Measurements from ENCODE around the gene PGGHG. TPM values are rescaled to one million over a fixed set of nuclear protein-coding genes. Genes with fewer than 3 reads are reported as not detected.
"Not testable (repeated sequence)": the region's sequence is repeated elsewhere in the genome, so short reads cannot be mapped to it uniquely, and the experiment has no call there.

The PGGHG gene
- total RNA-seq, 1 donor from 2014 or later: 142 TPM

- H3K27ac Mint-ChIP-seq: peak overlapping the region; percentile 96
- H3K9me3 Mint-ChIP-seq: no peaks in the 10 kb centered on the region
- H3K4me3 Mint-ChIP-seq: peak overlapping the region; percentile 79
- peaks cover 3% of the 10 kb centered on the region for H3K36me3 Mint-ChIP-seq (ENCODE audit: low read depth)
- intact Hi-C loops (cut with micrococcal nuclease): loop anchor here (2.0 kb wide), 1 partner anchor 14 kb away; no protein-coding TSS in a partner anchor
- peaks cover 53% of the 10 kb centered on the region for H3K4me1 Mint-ChIP-seq
- DNase-seq: no peak
- H3K27me3 Mint-ChIP-seq: no peaks in the 10 kb centered on the region
These were observed 37.6 kb downstream of the PGGHG start for GRCh38 chr11:326592-326841.

GRCh38 chr11:326842-327580 lies 38.1 kb downstream of the PGGHG start:
- peak; percentile 87 for DNase-seq
- intact Hi-C loops (cut with micrococcal nuclease): loop anchor here (1.0 to 2.0 kb wide), 2 partner anchors 14 to 28 kb away; no protein-coding TSS in a partner anchor
- H3K27me3 Mint-ChIP-seq: no peaks in the 10 kb centered on the region
- peaks cover 57% of the 10 kb centered on the region for H3K4me1 Mint-ChIP-seq
- H3K27ac Mint-ChIP-seq: peak overlapping the region; percentile 96
- peaks cover 3% of the 10 kb centered on the region for H3K36me3 Mint-ChIP-seq (ENCODE audit: low read depth)
- H3K9me3 Mint-ChIP-seq: no peaks in the 10 kb centered on the region
- peak overlapping the region; percentile 79 for H3K4me3 Mint-ChIP-seq

- H3K4me1 Mint-ChIP-seq: peaks cover 56% of the 10 kb centered on the region
- peaks cover 3% of the 10 kb centered on the region for H3K36me3 Mint-ChIP-seq (ENCODE audit: low read depth)
- no peak for DNase-seq
- H3K9me3 Mint-ChIP-seq: no peaks in the 10 kb centered on the region
- no peaks in the 10 kb centered on the region for H3K27me3 Mint-ChIP-seq
- H3K4me3 Mint-ChIP-seq: peak overlapping the region; percentile 79
- intact Hi-C loops (cut with micrococcal nuclease): loop anchor here (1.0 to 2.0 kb wide), 2 partner anchors 15 to 28 kb away; no protein-coding TSS in a partner anchor
- peak overlapping the region; percentile 96 for H3K27ac Mint-ChIP-seq
These were observed 38.6 kb downstream of the PGGHG start for GRCh38 chr11:327581-327923.

- Mint-ChIP-seq H3K4me1 (peaks cover 58% of the 10 kb centered on the region), H3K27me3 (no peaks in the 10 kb centered on the region), H3K4me3 (no peak overlapping the region), H3K36me3 (ENCODE audit: low read depth) (peaks cover 3% of the 10 kb centered on the region), H3K27ac (peak overlapping the region; percentile 41), H3K9me3 (no peaks in the 10 kb centered on the region)
- intact Hi-C loops (cut with micrococcal nuclease): no loop called here
- DNase-seq: peak; percentile 58
These were observed 39.1 kb downstream of the PGGHG start for GRCh38 chr11:328012-328411.

- intact Hi-C loops (cut with micrococcal nuclease); H3K9me3 Mint-ChIP-seq; H3K36me3 Mint-ChIP-seq (ENCODE audit: low read depth); H3K27me3 Mint-ChIP-seq: not testable (repeated sequence)
- peaks cover 58% of the 10 kb centered on the region for H3K4me1 Mint-ChIP-seq
- peak; percentile 54 for DNase-seq
- peak overlapping the region; percentile 85 for H3K27ac Mint-ChIP-seq
- H3K4me3 Mint-ChIP-seq: peak overlapping the region; percentile 69
These were observed 39.7 kb downstream of the PGGHG start for GRCh38 chr11:328516-329100.

- Mint-ChIP-seq H3K36me3 (ENCODE audit: low read depth) (peaks cover 3% of the 10 kb centered on the region), H3K4me1 (peaks cover 48% of the 10 kb centered on the region), H3K27ac (peak overlapping the region; percentile 85), H3K27me3 (no peaks in the 10 kb centered on the region), H3K4me3 (peak overlapping the region; percentile 69), H3K9me3 (no peaks in the 10 kb centered on the region)
- intact Hi-C loops (cut with micrococcal nuclease): no loop called here
- DNase-seq: peak; percentile 59
These were observed 40.9 kb downstream of the PGGHG start for GRCh38 chr11:329886-330253.

GRCh38 chr11:330307-330693 lies 41.4 kb downstream of the PGGHG start:
- DNase-seq: no peak
- peaks cover 47% of the 10 kb centered on the region for H3K4me1 Mint-ChIP-seq
- peaks cover 3% of the 10 kb centered on the region for H3K36me3 Mint-ChIP-seq (ENCODE audit: low read depth)
- H3K27me3 Mint-ChIP-seq: no peaks in the 10 kb centered on the region
- intact Hi-C loops (cut with micrococcal nuclease): no loop called here
- H3K9me3 Mint-ChIP-seq: no peaks in the 10 kb centered on the region
- H3K27ac Mint-ChIP-seq: peak overlapping the region; percentile 20
- H3K4me3 Mint-ChIP-seq: peak overlapping the region; percentile 69

GRCh38 chr11:330694-331357 lies 41.9 kb downstream of the PGGHG start:
- no peaks in the 10 kb centered on the region for H3K9me3 Mint-ChIP-seq
- no peaks in the 10 kb centered on the region for H3K27me3 Mint-ChIP-seq
- peak overlapping the region; percentile 53 for H3K4me3 Mint-ChIP-seq
- H3K36me3 Mint-ChIP-seq (ENCODE audit: low read depth): peaks cover 3% of the 10 kb centered on the region
- DNase-seq: peak; percentile 75
- H3K27ac Mint-ChIP-seq: peak overlapping the region; percentile 43
- intact Hi-C loops (cut with micrococcal nuclease): no loop called here
- H3K4me1 Mint-ChIP-seq: peaks cover 50% of the 10 kb centered on the region

- Mint-ChIP-seq H3K27me3 (no peaks in the 10 kb centered on the region), H3K9me3 (no peaks in the 10 kb centered on the region), H3K36me3 (ENCODE audit: low read depth) (peaks cover 3% of the 10 kb centered on the region), H3K27ac (peak overlapping the region; percentile 43), H3K4me1 (peaks cover 47% of the 10 kb centered on the region), H3K4me3 (peak overlapping the region; percentile 53)
- DNase-seq: peak; percentile 53
- intact Hi-C loops (cut with micrococcal nuclease): no loop called here
These were observed 42.6 kb downstream of the PGGHG start for GRCh38 chr11:331358-332060.

GRCh38 chr11:332651-333480 lies 43.9 kb downstream of the PGGHG start:
- Mint-ChIP-seq H3K4me3 (no peak overlapping the region), H3K27ac (no peak overlapping the region), H3K4me1 (peaks cover 44% of the 10 kb centered on the region), H3K27me3 (no peaks in the 10 kb centered on the region), H3K36me3 (ENCODE audit: low read depth) (peaks cover 3% of the 10 kb centered on the region), H3K9me3 (no peaks in the 10 kb centered on the region)
- intact Hi-C loops (cut with micrococcal nuclease): no loop called here
- DNase-seq: no peak

GRCh38 chr11:333616-334263 lies 44.8 kb downstream of the PGGHG start:
- intact Hi-C loops (cut with micrococcal nuclease); H3K4me3 Mint-ChIP-seq; H3K27ac Mint-ChIP-seq; DNase-seq; H3K9me3 Mint-ChIP-seq; H3K36me3 Mint-ChIP-seq (ENCODE audit: low read depth); H3K27me3 Mint-ChIP-seq: not testable (repeated sequence)
- H3K4me1 Mint-ChIP-seq: peaks cover 41% of the 10 kb centered on the region

- DNase-seq: no peak
- intact Hi-C loops (cut with micrococcal nuclease): no loop called here
- peaks cover 36% of the 10 kb centered on the region for H3K4me1 Mint-ChIP-seq
- H3K36me3 Mint-ChIP-seq (ENCODE audit: low read depth): peaks cover under 1% of the 10 kb centered on the region
- H3K27me3 Mint-ChIP-seq: no peaks in the 10 kb centered on the region
- H3K27ac Mint-ChIP-seq: no peak overlapping the region
- H3K4me3 Mint-ChIP-seq: no peak overlapping the region
- H3K9me3 Mint-ChIP-seq: no peaks in the 10 kb centered on the region
These were observed 45.5 kb downstream of the PGGHG start for GRCh38 chr11:334264-334994.

All from activated CD4-positive, alpha-beta T cell treated with anti-CD3 and anti-CD28 coated beads, Interleukin-2, amount 10 ng/mL, durations not matched to agents 24 days and 14 days (primary cell).